SW480 (cell line): ENCODE measurements around the gene EPB41L1.

Experiments
- DNase-seq: peaks from one replicate; pipeline ENCODE4 v3.0.0-alpha.2; 2016; ENCODE audit warnings: low spot score

EPB41L1 gene

DNA sequence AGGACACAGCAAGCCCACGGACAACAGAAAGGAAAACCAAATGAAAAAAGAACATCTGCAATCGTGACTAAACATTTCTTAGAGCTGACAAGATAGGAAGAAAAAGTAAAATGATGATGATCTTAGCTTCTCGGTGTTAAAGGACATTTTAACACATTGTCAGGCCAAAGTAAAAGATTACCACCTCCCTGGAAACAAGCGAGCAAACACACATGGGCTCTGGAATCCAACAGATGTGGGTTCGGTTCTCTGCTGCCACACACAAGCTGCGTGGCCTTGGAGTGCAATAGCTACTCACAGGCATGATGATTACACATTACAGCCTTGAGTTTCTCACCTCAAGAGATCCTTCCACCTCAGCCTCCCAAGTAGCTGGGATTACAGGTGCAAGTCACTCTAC, 74.2 kb downstream of the EPB41L1 start:
- DNase-seq = no peak

DNA sequence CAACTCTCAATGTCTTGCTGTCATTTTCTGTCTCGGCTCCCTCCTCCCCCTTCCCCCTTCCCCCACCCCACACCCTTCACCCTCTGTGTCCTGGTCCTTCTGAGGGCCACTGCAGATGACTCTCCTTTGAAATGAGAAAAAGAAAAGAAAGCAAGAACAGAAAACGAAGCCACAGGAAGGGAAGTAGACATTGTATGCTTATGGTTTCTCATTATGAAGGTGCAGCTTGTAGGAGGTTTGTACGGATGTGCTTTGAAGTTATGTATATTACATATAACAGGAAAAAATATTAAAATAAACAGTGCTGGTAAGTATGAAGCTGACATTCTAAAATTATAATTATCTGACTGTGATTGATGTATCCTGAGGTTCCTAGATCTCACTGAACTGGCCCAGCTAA, 75.5 kb downstream of the EPB41L1 start:
- DNase-seq = no peak

DNA sequence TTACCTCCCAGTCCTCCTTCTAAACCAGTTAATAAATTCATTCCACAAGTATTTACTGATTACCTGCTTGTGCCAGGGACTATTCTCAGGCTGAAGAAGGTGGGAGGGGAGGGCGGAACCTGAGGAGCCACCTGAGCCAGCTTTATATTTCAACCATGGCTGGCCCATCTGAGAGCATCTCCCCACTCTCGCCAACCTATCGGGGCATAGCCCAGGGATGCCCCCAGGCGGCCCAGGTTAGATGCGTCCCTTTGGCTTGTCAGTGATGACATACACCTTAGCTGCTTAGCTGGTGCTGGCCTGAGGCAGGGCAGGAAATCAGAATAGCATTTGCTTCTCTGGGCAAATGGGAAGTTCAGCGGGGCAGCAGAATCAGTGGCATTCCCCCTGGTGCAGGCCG, 76.8 kb downstream of the EPB41L1 start:
- no peak for DNase-seq

DNA sequence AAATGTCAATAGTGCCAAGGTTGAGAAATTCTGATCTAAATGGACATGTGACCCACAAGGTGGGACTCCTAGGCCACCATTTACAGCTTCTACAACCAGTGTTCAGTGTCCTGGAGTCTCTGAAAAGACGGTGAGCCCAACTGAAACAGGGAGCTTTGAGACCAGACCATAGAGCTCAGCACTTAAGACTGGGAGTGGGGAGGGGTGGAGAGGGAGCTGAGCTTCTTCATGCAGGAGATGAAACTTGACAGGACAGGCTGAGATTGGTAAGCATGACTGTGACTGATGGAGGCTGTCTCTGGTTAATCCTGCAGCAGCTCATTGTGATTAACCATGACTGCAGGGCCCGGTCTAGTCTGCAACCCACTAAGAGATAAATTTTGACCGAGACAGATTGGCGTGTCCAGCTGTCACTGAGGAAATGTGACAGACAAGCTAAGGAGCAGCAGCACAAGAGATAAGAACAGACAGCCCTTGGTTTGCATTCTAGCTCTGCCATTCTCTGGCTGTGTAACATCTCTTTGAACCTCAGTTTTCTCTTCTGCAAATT, 80.3 kb downstream of the EPB41L1 start:
- no peak for DNase-seq

DNA sequence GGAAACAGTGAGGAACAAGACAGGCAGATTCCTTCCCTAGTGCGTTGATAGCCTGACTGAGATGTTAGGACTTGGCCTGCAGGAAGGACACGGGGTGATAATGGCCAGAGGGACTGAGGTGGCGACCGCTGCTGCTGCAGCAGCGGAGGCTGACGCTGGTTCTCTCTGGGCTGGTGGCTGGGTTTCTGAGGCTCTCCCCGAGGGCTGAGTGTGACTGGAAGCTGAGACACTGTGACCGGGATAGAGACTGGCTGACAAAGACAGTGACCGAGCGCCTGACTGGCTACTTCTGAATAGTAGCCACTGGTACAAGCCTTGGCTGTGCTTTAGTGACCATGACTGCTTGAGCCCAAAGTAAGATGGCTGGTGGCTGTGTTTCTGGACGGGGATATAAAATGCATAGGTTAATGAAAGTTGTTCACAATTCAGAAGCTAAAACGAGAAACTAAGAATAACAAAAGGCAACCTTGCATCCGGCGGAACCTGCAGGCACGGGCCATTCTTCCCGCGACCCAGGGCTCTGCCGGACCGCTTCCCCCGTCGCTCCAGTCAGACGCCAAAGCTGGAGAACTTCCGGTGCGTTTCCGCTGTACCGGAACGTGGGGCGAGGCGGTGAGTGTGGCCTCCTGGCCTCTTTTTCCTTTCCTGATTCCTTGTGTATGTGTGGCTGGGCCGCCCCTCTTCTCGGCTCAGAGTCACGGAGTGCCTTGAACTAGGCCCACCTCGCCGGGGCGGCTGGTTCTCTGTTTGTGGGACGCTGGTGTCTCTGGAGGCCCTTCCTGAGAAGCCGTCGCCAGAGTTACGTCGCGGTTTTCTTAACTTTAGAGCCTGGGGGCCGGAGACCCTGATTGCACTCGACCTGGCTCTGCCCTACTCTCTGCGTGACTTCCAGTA, 81.6 kb downstream of the EPB41L1 start, which contains the start of gene AAR2:
Gene AAR2 (plus strand): TSS at position 587 of the 894 bp plus-strand sequence. CDS start 3,391 bp downstream, outside the sequence.
- DNase-seq = peak; percentile 86

DNA sequence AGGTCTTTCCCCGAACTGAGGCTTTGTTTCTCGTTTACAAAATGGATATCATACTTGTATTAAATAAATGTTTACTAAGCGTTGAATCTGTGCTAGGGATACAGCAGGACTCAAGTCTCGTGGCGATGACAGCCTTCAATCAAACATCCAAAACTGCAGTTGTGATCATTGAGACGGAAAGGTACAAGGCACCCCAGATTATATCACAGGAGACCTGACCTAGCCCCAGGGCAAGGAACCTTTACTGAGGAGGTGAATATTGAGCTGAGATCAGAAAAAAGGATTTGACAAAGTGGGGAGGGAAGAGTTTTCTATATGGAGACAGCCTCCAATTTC, 82.2 kb downstream of the EPB41L1 start:
- peak; percentile 25 for DNase-seq

DNA sequence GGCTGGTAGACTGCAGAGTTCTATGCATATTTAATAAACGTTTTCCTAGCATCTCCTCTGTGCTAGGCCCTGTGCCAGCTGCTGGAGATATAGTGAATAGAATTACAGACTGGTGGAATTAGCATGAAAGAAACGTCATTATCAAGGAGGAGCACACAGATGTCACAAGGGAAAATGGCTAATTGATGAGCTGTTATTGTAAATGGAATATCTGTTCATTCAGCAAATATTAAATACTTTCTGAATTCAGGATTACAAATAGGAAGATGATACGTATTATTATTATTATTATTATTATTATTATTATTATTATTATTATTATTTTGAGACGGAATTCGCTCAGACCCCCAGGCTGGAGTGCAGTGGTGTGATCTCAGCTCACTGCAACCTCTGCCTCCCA, 82.9 kb downstream of the EPB41L1 start:
- DNase-seq = no peak

DNA sequence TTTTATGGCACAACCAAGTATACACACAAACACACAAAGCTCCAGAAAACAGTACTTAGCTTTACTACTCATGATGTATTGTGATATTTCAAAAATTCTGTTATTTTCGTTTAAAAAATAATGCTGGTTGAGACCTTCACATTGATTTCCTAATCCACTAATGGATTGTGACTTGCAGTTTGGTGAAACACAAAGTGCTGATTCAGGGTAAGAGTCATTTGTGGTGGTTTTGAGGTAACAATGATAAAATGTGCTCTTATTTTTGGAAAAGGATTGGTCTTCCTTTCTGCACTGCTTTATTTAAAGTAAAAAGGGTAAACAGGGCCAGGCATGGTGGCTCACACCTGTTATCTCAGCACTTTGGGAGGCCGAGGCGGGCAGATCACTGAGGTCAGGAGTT, 83.6 kb downstream of the EPB41L1 start:
- no peak for DNase-seq

DNA sequence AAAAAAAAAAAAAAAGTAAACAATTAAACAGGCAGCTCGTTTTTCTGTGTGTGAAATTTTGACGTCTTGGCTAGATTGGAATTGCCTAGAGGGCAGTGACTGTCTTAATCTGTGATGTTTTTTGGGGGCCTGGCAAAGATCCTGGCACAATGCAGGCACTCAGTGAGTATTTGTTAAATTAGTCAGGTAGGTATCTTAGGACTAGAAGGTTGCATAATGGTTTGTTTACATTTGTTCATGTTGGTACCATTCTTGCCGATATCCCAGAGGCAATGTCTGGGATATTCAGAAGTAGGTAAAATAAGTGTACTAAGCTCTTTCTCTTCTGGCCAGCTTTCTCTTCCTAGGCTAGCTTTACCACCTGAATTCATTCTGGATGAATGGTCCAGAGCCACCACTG, 84.2 kb downstream of the EPB41L1 start:
- no peak for DNase-seq

DNA sequence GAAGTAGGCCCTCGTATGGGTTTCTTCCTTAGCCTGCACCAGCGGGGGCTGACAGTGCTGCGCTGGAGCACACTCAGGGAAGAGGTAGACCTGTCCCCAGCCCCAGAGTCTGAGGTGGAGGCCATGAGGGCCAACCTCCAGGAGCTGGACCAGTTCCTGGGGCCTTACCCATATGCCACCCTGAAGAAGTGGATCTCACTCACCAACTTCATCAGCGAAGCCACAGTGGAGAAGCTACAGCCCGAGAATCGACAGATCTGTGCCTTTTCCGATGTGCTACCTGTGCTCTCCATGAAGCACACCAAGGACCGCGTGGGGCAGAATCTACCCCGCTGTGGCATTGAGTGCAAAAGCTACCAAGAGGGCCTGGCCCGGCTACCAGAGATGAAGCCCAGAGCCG, 85.5 kb downstream of the EPB41L1 start:
- no peak for DNase-seq

DNA sequence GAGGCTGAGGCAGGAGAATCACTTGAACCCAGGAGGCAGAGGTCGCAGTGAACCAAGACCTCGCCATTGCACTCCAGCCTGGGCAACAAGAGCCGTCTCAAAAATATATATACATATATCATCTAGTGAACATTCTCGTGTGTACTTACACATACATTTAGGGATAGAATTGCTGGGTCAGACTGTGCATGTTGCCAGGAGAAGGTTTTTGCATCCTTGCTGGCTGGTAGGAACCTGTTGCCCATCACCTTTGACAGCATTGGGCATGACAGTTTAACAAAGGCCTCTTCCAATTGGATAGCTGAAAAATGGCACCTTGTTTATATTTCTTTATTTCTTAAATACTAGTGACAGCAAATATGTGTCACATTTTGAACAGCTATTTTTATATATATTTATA, 87.1 kb downstream of the EPB41L1 start:
- no peak for DNase-seq

DNA sequence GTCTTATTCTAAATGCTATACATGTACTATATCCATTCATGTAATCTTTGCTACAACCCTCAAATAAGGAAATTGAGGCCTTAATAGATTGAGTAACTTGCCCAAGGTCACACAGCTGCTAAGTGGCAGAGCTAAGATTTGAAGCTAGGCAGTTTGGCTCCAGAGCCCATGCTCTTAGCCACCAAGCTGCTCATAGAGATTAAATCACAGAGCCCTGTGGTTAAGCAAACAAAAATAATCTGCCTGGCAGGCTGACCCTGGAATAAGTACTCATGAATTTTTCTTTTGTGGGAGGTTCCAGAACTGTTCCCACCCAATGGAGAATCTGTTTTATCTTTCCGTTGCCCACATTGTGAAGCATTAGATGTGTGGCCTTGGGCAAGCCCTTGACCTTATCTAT, 89.2 kb downstream of the EPB41L1 start:
- no peak for DNase-seq

DNA sequence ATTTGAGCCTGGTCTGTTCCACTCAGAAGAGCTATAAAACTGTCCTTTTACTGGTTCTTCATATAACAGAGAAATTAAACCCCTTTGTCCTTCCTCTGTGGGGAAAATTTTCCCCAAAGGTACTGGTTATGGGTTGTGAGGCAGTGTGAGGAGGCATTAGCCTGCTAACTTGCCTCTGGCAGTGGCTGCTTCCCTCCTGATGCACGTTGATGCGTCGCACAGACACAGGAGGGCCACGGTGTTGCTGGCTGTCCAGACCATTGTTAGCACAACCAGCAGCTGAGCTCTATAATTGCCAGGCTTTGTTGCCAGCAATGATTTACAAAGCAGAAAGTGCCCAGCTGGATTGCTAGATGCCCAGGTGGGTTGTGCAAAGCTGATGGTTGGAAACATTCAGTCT, 91.9 kb downstream of the EPB41L1 start:
- no peak for DNase-seq

DNA sequence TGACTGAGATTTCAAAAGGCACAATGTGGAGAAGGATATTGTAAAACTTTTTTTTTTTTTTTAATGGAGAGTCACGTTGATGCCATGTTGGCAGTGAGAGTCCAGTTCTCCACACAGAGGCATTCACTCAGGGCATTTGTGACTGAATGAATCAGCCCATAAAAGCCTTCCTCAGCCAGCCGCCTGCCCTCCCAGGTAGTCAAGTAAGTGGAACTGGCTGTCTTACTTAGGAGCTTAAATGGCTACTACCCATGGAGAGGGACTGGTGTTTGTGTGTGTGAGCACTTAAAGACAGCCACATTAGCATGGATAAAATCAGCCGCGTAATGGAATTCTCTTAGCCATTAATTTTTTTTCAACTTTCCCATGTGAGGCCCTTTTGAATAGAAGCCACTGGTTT, 94.3 kb downstream of the EPB41L1 start:
- no peak for DNase-seq

DNA sequence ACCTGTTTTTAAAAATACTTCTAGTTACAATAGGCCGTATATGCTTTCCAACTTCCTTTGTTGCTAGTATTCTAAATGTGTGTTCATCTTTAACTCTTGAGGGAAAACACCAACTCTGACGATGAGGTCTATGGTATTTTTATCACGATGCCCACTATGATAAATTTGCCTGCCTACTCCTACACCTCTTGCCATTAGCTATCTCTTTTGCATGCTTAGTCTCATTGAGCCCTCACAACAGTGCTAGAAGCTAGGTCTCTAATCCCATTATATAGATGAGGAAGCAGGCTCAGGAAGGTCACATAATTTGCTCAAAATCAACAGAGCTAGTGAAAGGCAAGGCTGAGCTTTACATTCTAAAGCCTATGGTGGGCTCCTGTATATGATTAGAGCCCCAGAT, 94.9 kb downstream of the EPB41L1 start:
- no peak for DNase-seq

DNA sequence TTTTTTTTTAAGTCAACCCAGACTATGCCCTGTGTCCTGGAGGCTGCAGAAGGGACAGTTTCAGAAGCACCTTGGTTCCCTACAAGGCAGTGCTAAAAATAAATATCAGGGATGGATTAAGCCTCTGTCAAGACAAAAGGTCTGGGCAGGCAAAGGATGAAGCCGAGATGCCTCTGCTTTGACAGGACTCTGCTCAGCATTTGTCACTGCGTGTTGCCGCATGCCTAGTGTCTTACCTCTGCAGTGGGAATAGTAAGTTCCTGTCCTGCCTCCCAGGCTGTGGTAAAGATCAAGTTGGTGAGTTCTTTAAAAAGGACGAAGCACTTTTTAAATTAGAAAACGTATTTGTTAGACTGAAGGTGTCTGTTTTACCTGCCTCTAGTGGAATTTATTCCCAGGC, 96.9 kb downstream of the EPB41L1 start:
- no peak for DNase-seq

DNA sequence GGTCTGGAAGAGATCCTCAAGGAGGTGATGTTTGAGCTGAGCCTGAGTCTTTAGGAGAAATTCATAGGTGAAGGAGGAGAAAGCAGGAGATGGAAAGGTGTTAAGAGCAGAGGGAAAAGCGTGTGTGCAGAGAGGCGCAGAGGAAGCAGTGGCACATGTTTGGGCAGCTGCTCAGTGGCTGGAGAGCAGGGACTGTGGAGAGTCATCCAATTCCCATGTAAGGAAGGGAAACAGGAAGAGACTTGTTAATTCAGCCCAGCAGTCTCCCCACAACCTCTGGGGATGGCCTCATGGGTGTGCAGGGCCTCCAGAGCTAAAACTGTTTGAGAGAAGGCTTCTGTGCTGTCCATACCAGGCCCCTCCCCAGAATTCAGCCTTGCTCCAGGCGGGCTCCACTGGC, 98.0 kb downstream of the EPB41L1 start:
- DNase-seq = no peak

DNA sequence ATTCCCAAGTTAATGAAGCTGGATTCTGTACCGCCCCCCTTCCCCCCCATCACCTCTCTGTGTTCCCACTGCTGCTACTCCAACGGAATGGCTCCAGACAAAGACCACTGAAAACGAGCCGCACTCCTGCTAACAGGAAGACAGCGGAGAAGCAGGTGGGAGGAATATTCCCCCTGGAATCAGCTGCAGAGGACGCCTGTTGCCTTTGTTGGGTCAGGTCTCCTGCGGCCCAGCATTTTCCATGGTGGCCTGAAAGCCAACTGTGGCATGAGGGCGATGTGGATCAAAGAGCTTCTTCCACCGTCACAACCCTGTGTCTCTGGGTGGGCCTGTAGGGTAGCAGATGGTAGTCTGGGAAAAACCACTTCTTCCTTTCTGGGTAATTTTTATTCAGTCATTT, 98.5 kb downstream of the EPB41L1 start:
- DNase-seq = no peak

DNA sequence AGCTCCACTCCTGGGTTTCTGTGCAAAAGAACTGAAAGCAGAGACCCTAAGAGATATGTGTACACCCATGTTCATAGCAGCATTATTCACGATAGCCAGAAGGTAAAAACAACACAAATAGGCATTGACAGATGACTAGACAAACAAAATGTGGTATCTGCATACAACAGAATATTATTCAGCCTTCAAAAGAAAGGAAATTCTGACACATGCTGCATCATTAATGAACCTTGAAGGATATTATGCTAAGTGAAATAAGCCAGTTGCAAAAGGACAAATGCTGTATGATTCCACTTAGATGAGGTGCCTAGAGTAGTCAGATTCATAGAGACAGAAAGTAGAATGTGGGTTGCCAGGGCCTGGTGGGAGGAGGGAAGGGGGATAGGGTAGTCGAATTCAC, 99.5 kb downstream of the EPB41L1 start:
- DNase-seq = no peak

DNA sequence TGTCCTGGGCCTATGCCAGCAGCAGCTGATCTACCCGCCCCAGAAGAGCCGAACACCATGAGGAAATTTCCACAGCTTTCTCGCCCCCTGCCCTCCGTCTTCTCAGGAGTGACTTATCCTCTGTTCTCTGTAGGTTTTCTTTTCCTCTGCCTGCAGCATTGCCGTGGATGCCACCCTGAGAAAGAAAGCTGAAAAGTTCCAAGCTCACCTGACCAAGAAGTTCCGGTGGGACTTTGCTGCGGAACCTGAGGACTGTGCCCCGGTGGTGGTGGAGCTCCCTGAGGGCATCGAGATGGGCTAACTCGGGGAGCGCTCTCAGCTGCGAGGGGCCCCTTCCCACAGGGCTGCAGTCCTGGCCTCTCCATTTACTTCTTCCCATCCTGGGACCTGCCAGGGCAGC, 100.9 kb downstream of the EPB41L1 start:
- no peak for DNase-seq

DNA sequence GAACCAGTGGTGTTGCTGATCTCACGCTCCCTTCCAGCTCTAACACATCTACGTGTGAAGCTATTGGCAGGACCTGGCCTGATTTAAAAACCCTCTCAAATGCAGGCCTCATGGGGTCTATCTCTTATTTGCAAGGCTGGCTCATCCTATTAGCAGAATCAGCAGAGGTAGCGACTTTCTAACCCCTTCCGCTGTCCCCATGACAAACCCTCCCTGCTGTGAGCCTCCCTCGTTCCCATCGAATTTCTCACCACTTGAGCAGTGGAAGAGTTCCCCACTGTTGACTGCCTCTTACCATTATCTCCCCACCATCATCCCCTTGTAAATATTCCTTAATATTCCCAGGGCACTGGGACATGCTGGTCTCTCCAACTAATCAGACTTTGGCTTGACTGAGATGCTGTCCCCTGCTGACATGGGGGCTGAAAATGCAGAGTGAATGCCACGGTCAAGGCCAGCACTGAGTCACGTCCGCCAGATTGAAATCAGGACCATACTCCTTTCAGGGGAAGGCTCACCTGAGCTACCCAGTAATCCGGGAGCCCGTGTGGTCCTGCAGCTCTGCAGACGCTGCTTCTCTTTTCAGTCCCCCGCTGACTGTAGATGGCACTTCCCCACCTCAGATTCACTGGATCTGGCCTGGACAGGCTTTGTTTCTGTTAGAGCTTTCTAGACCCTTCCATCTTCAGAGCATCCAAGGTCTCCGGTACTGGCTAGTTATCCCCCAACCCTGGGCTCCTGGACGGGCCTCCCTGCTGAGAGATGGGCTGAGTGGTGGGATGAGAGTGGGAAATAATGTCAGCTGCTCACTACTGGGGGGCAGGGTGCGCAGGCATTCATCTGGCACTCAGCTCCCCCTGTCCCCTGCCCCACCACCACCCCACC, 104.9 kb downstream of the EPB41L1 start:
- no peak for DNase-seq

DNA sequence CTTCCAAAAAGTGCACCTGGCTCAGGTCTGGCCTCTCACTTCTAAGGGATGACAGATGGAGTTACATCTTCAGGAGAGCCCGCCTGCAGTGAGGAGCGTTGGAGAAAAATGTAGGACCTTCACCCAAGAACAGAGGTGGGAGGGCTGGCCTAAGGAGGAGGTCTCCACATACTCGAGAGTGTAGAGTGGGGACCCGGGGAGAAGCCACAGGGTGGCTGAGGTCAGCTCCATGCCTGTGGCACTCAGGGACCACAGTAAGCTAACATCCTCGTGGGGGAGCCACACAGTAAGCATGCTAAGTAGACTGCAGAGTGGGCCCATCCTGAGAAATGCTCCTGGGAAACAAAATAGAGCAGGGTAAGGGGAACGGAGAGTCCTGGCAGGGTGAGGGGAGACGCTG, 105.8 kb downstream of the EPB41L1 start:
- no peak for DNase-seq
